ENCODE results near the gene OR10C1.
"Not testable (repeated sequence)": the region's sequence is repeated elsewhere in the genome, so short reads cannot be mapped to it uniquely, and the experiment has no call there.

Gene OR10C1, protein sequence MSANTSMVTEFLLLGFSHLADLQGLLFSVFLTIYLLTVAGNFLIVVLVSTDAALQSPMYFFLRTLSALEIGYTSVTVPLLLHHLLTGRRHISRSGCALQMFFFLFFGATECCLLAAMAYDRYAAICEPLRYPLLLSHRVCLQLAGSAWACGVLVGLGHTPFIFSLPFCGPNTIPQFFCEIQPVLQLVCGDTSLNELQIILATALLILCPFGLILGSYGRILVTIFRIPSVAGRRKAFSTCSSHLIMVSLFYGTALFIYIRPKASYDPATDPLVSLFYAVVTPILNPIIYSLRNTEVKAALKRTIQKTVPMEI

GRCh38 chr6:29439006-29439405, at the start of gene OR10C1:
TSS of gene OR10C1 (plus strand) at chr6:29439306. CDS start at chr6:29440016, 710 bp downstream.
- no peak for DNase-seq (ENCODE audit: low read depth, low spot score)

DNA sequence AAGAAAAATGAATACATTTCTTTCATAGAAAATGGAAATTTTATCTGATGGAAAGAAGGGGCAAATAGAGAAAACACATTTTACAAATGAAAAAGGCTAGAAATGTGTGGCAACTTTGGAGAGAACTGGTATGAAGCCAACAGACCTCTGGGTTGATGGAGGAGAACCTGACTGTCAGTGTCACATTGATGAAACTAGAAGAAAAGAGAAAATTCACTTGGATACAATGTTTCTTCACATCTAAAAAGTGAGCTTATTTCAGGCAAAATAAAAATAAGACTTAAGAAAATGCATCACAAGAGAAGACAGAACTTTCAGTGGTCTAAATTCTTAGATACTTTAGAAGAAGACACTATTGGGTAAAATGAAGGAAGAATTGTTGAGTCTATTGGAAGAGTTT, 43.8 kb upstream of the OR10C1 start, which contains the start of gene OR12D2:
TSS of gene OR12D2 (plus strand) at position 301 of the 400 bp plus-strand sequence. CDS start 1,069 bp downstream, outside the sequence.
- no peak for DNase-seq (ENCODE audit: low read depth, low spot score)

DNA sequence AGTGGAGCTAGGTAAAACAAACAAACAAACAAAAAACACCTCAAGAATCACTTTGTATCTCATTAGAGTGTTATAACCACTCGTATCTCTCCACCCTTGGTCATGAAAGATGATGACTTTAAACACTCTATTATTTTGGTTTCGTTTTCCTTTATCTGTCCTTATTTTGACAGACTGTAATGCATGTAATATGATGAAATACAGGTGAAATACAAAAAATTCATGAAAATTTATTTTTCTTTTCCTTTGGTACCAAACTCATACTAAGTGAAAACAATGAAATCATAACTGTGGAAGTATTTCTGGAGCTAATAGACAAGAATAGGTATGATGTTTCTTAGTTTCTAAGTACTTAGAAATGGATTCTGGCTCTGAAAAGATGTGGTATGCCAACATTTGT, 39.6 kb upstream of the OR10C1 start:
- no peak for DNase-seq (ENCODE audit: low read depth, low spot score)

DNA sequence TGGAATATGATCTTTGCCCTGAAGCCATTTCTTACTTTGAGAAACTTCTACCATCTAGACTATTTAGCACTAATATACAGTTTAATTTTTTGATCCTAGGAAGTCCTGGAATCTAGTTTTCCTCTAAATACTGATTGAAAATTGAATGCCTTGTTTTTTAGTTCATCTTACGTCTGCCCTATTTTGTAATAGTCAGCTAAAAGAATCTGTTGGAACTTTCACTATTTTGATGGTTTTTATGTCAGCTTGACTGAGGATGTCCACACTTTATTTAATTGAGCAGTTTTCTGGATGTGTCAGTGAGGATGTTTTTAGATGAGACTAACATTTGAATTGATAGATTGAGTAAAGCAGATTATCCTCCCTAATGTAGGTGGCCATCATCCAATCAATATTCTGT, 35.3 kb upstream of the OR10C1 start:
- DNase-seq (ENCODE audit: low read depth, low spot score) = no peak

- no peak for DNase-seq (ENCODE audit: low read depth, low spot score)
Observed at GRCh38 chr6:29414588-29414987, 24.5 kb upstream of the OR10C1 start, which contains the start of gene OR12D1. TSS of gene OR12D1 (plus strand) at chr6:29414928.

DNA sequence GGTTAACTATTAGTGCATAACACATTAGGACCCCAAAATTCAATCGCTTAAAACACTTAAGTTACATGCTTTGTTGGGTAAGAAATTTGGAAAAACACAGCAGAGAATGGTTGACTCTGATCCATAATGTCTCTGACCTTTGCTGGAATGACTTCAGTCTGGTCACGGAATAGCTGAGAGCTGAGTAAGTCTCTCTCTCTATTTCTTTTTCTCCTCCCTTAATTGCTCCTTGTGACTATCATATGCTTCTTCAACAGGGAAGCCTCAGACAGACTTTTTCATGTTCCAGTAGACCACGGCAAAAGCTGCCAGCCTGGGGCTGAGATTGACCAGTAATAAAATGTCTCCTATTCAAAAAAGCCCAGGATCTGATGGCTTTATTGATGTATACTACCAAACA, 19.6 kb upstream of the OR10C1 start:
- no peak for DNase-seq (ENCODE audit: low read depth, low spot score)

DNA sequence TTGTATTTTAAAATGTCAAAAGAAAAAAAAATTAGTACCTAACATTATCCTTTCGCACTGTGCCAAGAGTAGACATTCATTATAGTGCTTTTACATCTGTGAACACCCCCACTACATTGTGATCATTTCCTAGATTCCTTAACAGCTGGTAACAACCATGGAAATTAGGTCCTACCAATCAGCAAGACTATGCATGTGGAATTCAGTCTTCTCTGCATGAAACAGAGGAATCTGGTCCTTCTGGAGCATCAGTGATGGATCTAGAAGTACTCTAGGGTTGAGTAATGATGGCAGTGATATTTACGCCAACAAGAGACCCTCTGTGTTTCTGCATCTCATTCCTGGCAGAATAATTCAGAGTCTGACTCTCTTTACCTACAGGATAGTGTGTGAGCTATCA, 14.9 kb upstream of the OR10C1 start:
- no peak for DNase-seq (ENCODE audit: low read depth, low spot score)

DNA sequence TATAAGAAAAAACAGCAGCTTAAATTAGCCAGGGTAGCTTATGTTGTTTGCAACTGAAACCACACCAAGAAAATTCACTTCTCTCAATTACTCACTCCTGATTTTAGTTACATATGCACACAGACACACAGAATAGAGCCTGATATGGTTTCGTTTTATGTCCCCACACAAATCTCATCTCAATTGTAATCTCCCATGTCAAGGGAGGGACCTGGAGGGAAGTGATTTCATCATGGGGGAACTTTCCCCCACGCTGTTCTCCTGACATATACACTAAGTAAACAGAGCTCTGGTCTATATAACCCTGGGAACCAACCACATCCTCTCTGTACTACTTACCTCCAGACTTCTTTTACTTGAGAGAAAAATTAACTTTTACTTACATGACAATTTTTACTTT, 14.5 kb upstream of the OR10C1 start:
- DNase-seq (ENCODE audit: low read depth, low spot score) = no peak

DNA sequence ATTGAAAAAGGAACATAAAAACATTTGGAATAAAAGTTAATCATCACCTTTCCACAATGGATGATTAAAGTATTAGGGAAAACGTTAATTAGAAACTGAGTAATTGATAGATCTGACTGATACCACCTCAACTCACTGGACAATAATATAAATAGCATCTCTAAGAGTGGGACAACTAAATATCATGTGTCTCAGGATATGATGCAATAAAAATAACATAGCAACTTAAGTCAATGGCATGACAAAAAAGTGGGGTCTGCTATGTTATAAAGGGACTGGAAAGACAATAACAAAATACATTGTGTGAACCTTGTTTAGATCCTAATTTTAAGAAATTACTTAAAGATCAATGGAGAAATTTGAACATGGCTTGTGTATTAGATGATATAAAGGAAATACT, 14.0 kb upstream of the OR10C1 start:
- no peak for DNase-seq (ENCODE audit: low read depth, low spot score)

- DNase-seq (ENCODE audit: low read depth, low spot score) = no peak
Observed at GRCh38 chr6:29426654-29427053, 12.5 kb upstream of the OR10C1 start.

- not testable (repeated sequence) for DNase-seq (ENCODE audit: low read depth, low spot score)
Observed at GRCh38 chr6:29436730-29437129, 2.4 kb upstream of the OR10C1 start.

DNA sequence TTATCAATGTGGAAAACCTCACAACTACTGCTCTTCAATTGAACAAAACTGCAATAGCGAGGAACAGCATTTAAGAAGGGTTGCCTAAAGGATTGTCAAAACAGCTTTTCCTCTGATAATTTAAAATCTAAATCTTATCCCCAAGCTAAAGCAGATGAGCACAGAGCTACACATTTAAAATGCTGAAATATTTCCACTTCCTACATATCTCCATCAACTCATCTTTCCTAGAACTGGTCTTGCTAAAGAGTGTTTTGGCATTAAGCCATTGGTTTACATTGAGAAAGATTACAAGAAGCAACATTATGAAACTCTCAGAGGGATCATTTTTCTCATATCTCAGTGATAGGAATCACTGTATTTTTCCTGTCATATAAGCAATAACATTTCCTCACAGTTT, 3.6 kb downstream of the OR10C1 start:
- DNase-seq (ENCODE audit: low read depth, low spot score) = no peak

DNA sequence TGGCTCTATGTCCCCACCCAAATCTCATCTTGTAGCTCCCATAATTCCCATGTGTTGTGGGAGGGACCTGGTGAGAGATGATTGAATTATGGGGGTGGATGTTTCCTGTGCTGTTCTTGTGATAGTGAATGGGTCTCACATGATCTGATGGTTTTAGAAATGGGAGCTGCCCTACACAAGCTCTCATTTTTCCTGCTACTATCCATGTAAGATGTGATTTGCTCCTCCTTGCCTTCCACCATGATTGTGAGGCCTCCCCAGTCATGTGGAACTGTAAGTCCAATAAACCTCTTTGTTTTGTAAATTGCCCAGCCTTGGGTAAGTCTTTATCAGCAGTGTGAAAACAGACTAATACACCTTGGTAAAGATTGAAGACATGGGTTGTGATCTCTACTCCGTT, 4.9 kb downstream of the OR10C1 start:
- not testable (repeated sequence) for DNase-seq (ENCODE audit: low read depth, low spot score)

GRCh38 chr6:29447670-29448069, 8.6 kb downstream of the OR10C1 start:
- no peak for DNase-seq (ENCODE audit: low read depth, low spot score)

DNA sequence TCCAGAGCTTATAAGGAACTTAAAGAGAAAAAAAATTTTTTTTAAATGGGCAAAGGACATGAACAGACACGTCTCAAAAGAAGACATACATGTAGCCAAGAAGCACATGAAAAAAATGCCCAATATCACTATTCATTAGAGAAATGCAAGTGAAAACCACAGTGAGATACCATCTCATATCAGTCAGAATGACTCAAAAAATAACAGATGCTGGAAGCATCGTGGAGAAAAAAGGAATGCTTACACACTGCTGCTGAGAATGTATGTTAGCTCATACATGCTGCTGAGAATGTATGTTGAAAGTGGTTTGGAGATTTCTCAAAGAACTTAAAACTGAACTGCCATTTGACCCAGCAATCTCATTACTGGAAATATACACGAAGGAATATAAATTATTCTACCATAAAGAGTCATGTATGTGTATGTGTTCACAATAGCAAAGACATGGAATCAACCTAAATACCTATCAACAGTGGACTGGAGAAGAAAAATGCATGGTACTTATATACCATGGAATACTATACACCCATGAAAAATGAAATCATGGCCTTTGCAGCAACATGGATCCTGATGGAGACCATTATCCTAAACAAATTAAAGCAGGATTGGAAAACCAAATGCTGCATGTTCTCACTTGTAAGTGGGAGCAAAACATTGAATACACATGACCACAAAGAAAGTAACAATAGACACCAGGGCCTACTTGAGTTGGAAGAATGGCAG, 12.5 kb downstream of the OR10C1 start:
- DNase-seq (ENCODE audit: low read depth, low spot score) = no peak

GRCh38 chr6:29456971-29457370, 17.9 kb downstream of the OR10C1 start, which contains the start of the genes OR11A1 and OR2H1:
TSS of gene OR11A1 (minus strand) at chr6:29457071. CDS start at chr6:29427641, 29,430 bp downstream.
TSS of gene OR2H1 (plus strand) at chr6:29457155. CDS start at chr6:29461770, 4,615 bp downstream.
- DNase-seq (ENCODE audit: low read depth, low spot score) = no peak

GRCh38 chr6:29461021-29461814, 22.1 kb downstream of the OR10C1 start:
- no peak for DNase-seq (ENCODE audit: low read depth, low spot score)

GRCh38 chr6:29462022-29462421, 22.9 kb downstream of the OR10C1 start:
- DNase-seq (ENCODE audit: low read depth, low spot score) = no peak

- no peak for DNase-seq (ENCODE audit: low read depth, low spot score)
Observed at GRCh38 chr6:29465279-29465678, 26.2 kb downstream of the OR10C1 start.

- no peak for DNase-seq (ENCODE audit: low read depth, low spot score)
Observed at GRCh38 chr6:29465801-29466200, 26.7 kb downstream of the OR10C1 start.

DNA sequence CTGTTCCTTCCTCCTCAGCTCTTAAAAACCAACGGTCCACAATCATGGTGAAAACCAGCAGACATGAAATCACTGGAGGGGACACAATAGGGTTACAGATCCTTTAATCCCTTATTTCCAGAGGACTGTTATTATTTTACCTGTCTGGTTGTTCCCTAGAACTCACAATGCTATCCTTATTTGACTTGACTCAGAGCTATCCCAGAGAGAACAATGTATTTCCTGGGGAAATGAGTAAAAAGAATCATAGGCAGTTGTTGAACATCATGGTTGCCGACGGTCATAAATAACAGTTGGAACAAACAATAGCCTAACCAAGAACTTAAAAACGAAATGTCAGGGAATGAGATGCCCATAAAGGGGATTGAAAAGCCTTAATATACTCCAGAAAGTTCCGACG, 27.1 kb downstream of the OR10C1 start:
- no peak for DNase-seq (ENCODE audit: low read depth, low spot score)

DNA sequence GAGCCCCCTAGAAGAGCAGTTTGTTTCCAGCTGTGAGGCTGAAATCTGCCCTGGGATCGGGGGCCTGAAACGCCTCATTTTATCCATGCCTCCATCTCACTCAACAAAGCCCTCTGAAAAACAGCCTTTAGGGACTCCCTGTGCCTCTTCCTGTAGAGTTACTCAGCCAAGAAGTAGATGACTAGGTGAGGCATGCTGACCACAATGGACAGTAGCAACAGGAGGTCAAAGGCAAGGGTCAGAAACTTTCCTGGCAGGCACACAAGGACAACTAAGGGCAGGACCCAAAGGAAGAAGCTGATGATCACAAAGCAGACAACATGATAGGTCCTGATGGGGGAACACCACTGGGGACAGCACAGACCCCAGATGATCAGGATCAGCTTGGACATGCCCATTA, 35.9 kb downstream of the OR10C1 start:
- no peak for DNase-seq (ENCODE audit: low read depth, low spot score)

Measured in activated CD4-positive, CD25-positive, alpha-beta regulatory T cell treated with anti-CD3 and anti-CD28 coated beads, Interleukin-2, amount 50 U/mL, for 16 hours (primary cell).